Hepatocyte (in vitro differentiated cells): ENCODE data around the gene RIMS1. TPM values are rescaled to one million over a fixed set of nuclear protein-coding genes. Genes with fewer than 3 reads are reported as not detected.

Experiments used
- DNase-seq: peaks from one replicate; pipeline ENCODE4 v3.0.0-alpha.2; 2016; ENCODE audit warnings: low spot score
- H2AFZ ChIP-seq: fragments of 200-600 bp; sonication (generic); 2 replicates; pipeline ENCODE4 v1.6.0; 2016; ENCODE audit warnings: antibody characterized with exemption, mild to moderate bottlenecking
- H3K27ac ChIP-seq: fragments of 200-600 bp; sonication (generic); 2 replicates; pipeline ENCODE4 v1.5.1; 2016; ENCODE audit warnings: mild to moderate bottlenecking
- H3K27me3 ChIP-seq: fragments of 200-600 bp; sonication (generic); 2 replicates; pipeline ENCODE4 v1.6.1; 2016
- H3K36me3 ChIP-seq: fragments of 200-600 bp; sonication (generic); replicated peaks from 2 replicates; pipeline ENCODE4 v1.5.1; 2016; ENCODE audit warnings: low read depth; ENCODE audit not compliant: insufficient read depth
- H3K4me1 ChIP-seq: fragments of 200-600 bp; sonication (generic); 2 replicates; pipeline ENCODE4 v1.5.1; 2016; ENCODE audit warnings: mild to moderate bottlenecking, moderate library complexity; ENCODE audit not compliant: insufficient read depth
- H3K4me2 ChIP-seq: fragments of 200-600 bp; sonication (generic); 2 replicates; pipeline ENCODE4 v1.6.0; 2016
- H3K4me3 ChIP-seq: fragments of 200-600 bp; sonication (generic); 2 replicates; pipeline ENCODE4 v1.5.1; 2016; ENCODE audit warnings: mild to moderate bottlenecking
- H3K79me2 ChIP-seq: fragments of 200-600 bp; sonication (generic); 2 replicates; pipeline ENCODE4 v1.6.0; 2017; ENCODE audit warnings: mild to moderate bottlenecking
- H3K9me2 ChIP-seq: fragments of 200-600 bp; sonication (generic); replicated peaks from 2 replicates; pipeline ENCODE4 v1.6.0; 2017; ENCODE audit warnings: mild to moderate bottlenecking; ENCODE audit not compliant: insufficient read depth
- H3K9me3 ChIP-seq: fragments of 200-600 bp; sonication (generic); 2 replicates; pipeline ENCODE4 v1.5.1; 2016; ENCODE audit warnings: low read depth, mild to moderate bottlenecking
- H4K20me1 ChIP-seq: fragments of 200-600 bp; sonication (generic); 2 replicates; pipeline ENCODE4 v1.6.0; 2016; ENCODE audit warnings: mild to moderate bottlenecking; ENCODE audit not compliant: insufficient read depth, poor library complexity, severe bottlenecking
- EZH2 ChIP-seq: fragments of 200-600 bp; sonication (generic); IDR thresholded peaks from 2 replicates; pipeline ENCODE4 v1.6.1; 2016; ENCODE audit warnings: antibody characterized with exemption, mild to moderate bottlenecking, borderline replicate concordance
- EZH2phosphoT487 ChIP-seq: fragments of 200-600 bp; sonication (generic); IDR thresholded peaks from one replicate; pipeline ENCODE4 v1.6.1; 2018; ENCODE audit warnings: antibody characterized with exemption, mild to moderate bottlenecking, low read depth, moderate library complexity; ENCODE audit not compliant: unreplicated experiment, severe bottlenecking
- WGBS: methylation state at CpG from one replicate; pipeline ENCODE4 v1.1.6; 2016; ENCODE audit warnings: low lambda C conversion rate; ENCODE audit errors: missing lambda C conversion rate; 5-methylcytosine and 5-hydroxymethylcytosine counted together
- polyA plus RNA-seq: library from polyadenylated mRNA; unstranded; fragments of >200 nt; fragmentation: Nextera tagmentation; extraction: Ambion mirVana; gene quantifications from 2 replicates; pipeline ENCODE4 v1.2.1, GENCODE V29; 2016
- total RNA-seq: library from RNA; depleted of rRNA; stranded (reverse); fragments of >200 nt; gene quantifications from 2 replicates; pipeline ENCODE4 v1.2.3, GENCODE V29; 2014
- TF ChIP-seq, protein P1 (sequence below): fragments of 200-600 bp; sonication (generic); IDR thresholded peaks from 2 replicates; pipeline ENCODE4 v1.5.1; 2016; ENCODE audit warnings: antibody characterized with exemption, mild to moderate bottlenecking; ENCODE audit not compliant: poor library complexity

The RIMS1 gene
- total and polyA plus RNA-seq, 2 experiments from 2014 or later = 0.45 to 5.5 TPM

DNA sequence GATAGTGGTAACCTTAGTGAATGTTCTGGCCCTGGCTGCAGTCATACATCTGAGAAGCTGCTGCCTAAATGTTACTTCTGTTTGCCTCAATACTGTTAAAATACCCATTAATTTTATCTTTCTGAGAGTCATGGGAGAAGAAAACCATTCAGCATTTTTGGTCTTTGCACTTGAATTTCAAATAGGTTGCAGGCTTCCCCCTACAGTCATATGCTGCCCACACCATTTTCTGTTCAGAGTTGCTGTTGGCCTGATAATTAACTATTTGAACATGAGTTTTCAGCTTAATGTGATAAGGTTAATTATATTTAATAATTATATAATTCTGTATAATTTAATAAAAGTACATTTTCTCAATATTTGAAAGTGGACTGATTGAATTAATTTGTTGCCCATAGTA, 410.0 kb downstream of the RIMS1 start:
- Histone ChIP-seq H3K4me1 (peaks cover 6% of the 10 kb centered on the region), H3K4me3 (no peak overlapping the region), H3K9me3 (no peaks in the 10 kb centered on the region), H4K20me1 (no peaks in the 10 kb centered on the region), H3K79me2 (no peaks in the 10 kb centered on the region), H3K27me3 (no peaks in the 10 kb centered on the region), H2AFZ (no peak overlapping the region), H3K27ac (no peak overlapping the region), H3K4me2 (no peak overlapping the region), H3K9me2 (no peaks in the 10 kb centered on the region), H3K36me3 (no peaks in the 10 kb centered on the region)
- TF ChIP-seq EZH2 (no peak), EZH2phosphoT487 (no peak)
- TF ChIP-seq, protein P1, sequence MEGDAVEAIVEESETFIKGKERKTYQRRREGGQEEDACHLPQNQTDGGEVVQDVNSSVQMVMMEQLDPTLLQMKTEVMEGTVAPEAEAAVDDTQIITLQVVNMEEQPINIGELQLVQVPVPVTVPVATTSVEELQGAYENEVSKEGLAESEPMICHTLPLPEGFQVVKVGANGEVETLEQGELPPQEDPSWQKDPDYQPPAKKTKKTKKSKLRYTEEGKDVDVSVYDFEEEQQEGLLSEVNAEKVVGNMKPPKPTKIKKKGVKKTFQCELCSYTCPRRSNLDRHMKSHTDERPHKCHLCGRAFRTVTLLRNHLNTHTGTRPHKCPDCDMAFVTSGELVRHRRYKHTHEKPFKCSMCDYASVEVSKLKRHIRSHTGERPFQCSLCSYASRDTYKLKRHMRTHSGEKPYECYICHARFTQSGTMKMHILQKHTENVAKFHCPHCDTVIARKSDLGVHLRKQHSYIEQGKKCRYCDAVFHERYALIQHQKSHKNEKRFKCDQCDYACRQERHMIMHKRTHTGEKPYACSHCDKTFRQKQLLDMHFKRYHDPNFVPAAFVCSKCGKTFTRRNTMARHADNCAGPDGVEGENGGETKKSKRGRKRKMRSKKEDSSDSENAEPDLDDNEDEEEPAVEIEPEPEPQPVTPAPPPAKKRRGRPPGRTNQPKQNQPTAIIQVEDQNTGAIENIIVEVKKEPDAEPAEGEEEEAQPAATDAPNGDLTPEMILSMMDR = no peak
- no peak for DNase-seq

DNA sequence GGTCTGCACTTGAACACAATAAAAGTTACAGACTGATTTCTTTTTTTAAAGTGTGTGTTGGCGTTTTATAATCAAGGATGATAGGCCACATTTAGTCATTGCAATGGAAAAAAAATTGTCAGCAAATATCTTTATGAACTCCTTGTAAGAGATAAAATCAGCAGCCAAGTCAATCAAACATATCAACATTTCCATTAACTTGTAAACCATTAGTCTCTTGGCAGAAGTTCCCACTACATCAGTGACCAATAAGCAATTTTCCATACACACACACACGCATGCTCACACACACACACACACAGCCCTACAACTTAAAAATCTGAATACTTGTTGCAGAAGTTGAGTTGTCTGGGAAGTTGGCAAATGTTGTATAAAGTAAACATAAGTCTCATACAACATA, 419.6 kb downstream of the RIMS1 start:
- no peaks in the 10 kb centered on the region for H3K27me3 ChIP-seq
- no peak overlapping the region for H3K27ac ChIP-seq
- H2AFZ ChIP-seq = no peak overlapping the region
- no peaks in the 10 kb centered on the region for H3K4me1 ChIP-seq
- H3K4me2 ChIP-seq = no peak overlapping the region
- WGBS = 77% methylated on average over 2 of the region's 2 CpGs
- no peak for DNase-seq
- H3K9me2 ChIP-seq = no peaks in the 10 kb centered on the region
- no peaks in the 10 kb centered on the region for H4K20me1 ChIP-seq
- no peak overlapping the region for H3K4me3 ChIP-seq
- no peaks in the 10 kb centered on the region for H3K36me3 ChIP-seq
- no peaks in the 10 kb centered on the region for H3K79me2 ChIP-seq
- no peaks in the 10 kb centered on the region for H3K9me3 ChIP-seq
- TF ChIP-seq, protein P1 = no peak
- no peak for TF ChIP-seq EZH2
- no peak for TF ChIP-seq EZH2phosphoT487

DNA sequence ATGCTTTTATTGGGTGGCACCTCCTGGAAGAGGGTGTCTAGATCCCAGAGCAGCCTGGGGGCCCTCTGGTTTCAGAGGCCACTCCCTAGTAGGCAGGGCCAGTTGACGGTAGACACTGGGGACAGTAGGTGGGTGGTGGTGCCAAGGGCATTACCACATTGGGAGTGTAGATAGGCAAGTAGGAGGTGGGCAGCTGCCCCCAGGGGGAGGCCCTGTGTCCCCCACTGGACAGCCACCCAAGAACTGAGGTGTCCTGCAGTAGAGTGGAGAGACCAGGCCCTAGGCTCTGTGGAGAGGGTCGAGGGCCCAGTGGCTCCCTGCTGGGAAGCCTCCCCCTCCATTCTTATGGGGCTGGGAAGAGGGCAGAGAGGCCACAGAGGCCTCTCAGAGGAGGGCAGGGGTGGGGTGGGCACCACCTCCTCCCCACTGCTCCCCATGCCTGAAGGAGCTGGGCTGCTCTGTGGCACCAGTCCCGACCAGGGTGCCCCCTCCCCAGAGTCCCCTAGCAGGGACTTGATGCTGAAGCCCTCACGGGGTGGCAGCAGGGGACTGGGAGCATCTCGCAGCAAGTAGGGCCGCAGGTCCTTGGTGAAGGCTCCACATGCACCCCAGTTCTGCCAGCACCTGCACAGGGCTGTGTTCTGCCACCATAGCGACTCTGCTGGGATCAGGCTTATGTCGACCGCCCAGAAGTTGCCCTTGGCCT, 430.5 kb downstream of the RIMS1 start:
- H4K20me1 ChIP-seq = no peaks in the 10 kb centered on the region
- no peak overlapping the region for H3K4me2 ChIP-seq
- no peak overlapping the region for H3K27ac ChIP-seq
- H3K27me3 ChIP-seq = no peaks in the 10 kb centered on the region
- H3K4me3 ChIP-seq = no peak overlapping the region
- H2AFZ ChIP-seq = no peak overlapping the region
- TF ChIP-seq EZH2phosphoT487 (no peak), EZH2 (no peak)
- TF ChIP-seq, protein P1 = no peak
- no peaks in the 10 kb centered on the region for H3K9me3 ChIP-seq
- H3K9me2 ChIP-seq = no peaks in the 10 kb centered on the region
- H3K4me1 ChIP-seq = no peaks in the 10 kb centered on the region
- DNase-seq = no peak
- 99% methylated on average over 9 of the region's 9 CpGs for WGBS
- no peaks in the 10 kb centered on the region for H3K79me2 ChIP-seq
- H3K36me3 ChIP-seq = no peaks in the 10 kb centered on the region
